Right atrium auricular region (tissue), 2 donors: ENCODE results near the gene PHF12. TPM values are rescaled to one million over a fixed set of nuclear protein-coding genes. Genes with fewer than 3 reads are reported as not detected.

Experiments
- DNase-seq: peaks from one replicate; pipeline ENCODE4 v3.0.0-alpha.2; 2019; ENCODE audit warnings: low spot score
- H3K27ac ChIP-seq, 2 donors: fragments of 200-600 bp; sonication (generic); 1 replicate in 1 of 2; 2 replicates in 1 of 2; pipeline ENCODE4 v1.5.1; 2016 to 2019
- H3K27me3 ChIP-seq, 2 donors: fragments of 200-600 bp; sonication (generic); one replicate each; pipeline versions ENCODE4 v1.5.1 to v1.6.0; 2017 to 2019
- H3K36me3 ChIP-seq: fragments of 200-600 bp; sonication (generic); one replicate; pipeline ENCODE4 v1.5.1; 2016
- H3K4me1 ChIP-seq, 2 donors: fragments of 200-600 bp; sonication (generic); one replicate each; pipeline versions ENCODE4 v1.5.1 to v1.6.0; 2017 to 2019
- H3K4me3 ChIP-seq, 2 donors: fragments of 200-600 bp; sonication (generic); 1 replicate in 1 of 2; 2 replicates in 1 of 2; pipeline ENCODE4 v1.5.1; 2017 to 2019; ENCODE audit warnings: mild to moderate bottlenecking in 1 of 2, moderate library complexity in 1 of 2
- H3K9me3 ChIP-seq, 2 donors: fragments of 200-600 bp; sonication (generic); one replicate each; pipeline ENCODE4 v1.5.1; 2019
- total RNA-seq, 2 donors: library from RNA; depleted of rRNA; stranded (reverse); fragments of >200 nt; gene quantifications; one replicate each; pipeline ENCODE4 v1.1.0, GENCODE V29; 2016
- TF ChIP-seq, protein P1 (sequence below), 2 donors: fragments of 200-600 bp; sonication (generic); IDR thresholded peaks; one replicate each; pipeline ENCODE4 v1.5.1; 2019; ENCODE audit warnings: antibody characterized with exemption in 2 of 2

Gene PHF12
- total RNA-seq, 2 donors from 2014 or later: 19.6 to 35.7 TPM

DNA sequence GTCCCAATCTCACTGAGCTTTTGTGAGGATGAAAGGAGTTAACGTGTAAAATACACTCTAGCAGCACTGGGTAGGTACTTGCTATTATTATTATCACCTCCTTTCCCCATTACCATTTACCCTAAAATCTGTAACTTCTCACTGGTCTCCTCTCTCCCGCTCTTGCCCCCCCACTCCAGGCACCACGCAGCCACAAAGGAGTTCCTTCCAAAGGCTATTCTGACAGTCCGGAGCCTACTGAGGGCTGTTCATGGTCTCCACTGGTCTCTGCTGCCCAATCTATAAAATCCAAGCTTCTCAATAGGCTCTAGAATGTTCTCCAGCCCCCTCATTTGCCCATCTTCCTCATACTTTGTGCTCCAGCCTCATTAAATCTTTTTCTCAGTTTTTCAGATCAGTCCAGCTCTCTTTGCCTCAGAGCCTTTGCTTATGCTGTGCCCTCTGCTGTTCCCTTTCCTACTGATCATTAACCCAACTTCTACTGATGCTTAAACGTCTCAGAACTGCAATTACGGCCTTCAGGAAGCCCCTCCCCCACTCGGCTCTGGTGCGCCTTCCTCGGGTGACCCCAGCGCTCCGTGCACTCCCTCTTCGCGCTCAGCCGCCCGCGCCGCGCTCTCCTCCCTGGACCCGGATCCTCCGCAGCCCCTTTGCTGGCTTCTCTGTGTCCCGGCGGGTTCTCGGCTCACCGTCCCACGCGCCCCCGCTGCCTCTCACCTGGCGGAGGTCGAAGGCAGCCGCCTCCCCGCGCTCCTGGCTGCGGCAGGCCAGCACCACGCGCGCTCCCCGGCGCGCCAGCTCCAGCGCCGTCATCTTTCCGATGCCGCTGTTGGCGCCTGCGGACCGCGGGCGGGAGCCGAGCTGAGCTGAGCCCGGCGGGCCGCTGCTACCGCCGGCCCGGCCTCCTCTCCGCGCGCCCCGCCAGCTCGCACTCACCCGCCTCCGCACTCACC is 49.2 kb downstream of the PHF12 start:
- Histone ChIP-seq H3K4me3 (peak overlapping the region; percentile 64), H3K9me3 (no peaks in the 10 kb centered on the region), H3K27me3 (no peaks in the 10 kb centered on the region), H3K4me1 (peaks cover 0 to 35% of the 10 kb centered on the region in 2 donors), H3K36me3 (peaks cover 12% of the 10 kb centered on the region), H3K27ac (peak overlapping the region; percentile 74 to 77)
- DNase-seq: no peak
- TF ChIP-seq, protein P1, sequence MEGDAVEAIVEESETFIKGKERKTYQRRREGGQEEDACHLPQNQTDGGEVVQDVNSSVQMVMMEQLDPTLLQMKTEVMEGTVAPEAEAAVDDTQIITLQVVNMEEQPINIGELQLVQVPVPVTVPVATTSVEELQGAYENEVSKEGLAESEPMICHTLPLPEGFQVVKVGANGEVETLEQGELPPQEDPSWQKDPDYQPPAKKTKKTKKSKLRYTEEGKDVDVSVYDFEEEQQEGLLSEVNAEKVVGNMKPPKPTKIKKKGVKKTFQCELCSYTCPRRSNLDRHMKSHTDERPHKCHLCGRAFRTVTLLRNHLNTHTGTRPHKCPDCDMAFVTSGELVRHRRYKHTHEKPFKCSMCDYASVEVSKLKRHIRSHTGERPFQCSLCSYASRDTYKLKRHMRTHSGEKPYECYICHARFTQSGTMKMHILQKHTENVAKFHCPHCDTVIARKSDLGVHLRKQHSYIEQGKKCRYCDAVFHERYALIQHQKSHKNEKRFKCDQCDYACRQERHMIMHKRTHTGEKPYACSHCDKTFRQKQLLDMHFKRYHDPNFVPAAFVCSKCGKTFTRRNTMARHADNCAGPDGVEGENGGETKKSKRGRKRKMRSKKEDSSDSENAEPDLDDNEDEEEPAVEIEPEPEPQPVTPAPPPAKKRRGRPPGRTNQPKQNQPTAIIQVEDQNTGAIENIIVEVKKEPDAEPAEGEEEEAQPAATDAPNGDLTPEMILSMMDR (IDR thresholded peaks at IDR 0.05): no peak

DNA sequence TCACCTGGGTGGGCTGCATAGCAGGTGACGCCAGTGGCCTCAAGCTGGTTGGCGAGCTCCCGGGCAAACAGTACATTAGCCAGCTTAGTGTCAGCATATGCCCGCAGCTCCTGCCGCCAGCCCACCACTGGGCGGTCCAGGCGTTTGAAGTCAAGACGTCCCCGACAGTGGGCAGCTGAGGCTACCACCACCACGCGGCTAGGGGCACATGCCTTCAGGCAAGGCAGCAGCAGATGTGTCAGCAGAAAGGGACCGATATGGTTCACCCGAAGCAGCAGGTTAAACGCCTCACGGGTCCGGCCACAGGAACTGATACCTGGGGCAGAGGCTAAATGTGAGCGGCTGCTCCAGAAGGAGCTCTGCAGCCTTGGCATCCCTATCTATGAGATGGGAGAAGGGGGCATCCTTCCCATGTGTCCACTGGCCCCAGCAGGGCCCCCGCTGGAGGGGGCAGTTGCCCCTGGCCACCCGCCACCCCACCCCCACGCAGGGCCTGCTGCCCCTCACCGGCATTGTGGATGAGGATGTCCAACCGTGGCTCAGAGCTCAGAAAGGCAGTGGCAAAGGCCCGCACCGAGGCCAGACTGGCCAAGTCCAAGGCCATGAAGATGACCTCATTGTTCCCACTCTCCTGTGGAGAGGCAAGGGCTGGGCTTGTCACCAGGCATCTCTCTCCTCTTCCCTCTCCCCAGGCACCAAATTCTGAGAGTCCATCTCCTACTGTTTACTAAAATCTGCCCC is 50.2 kb downstream of the PHF12 start:
- Histone ChIP-seq H3K4me1 (peaks cover 0 to 41% of the 10 kb centered on the region in 2 donors), H3K36me3 (peaks cover 7% of the 10 kb centered on the region), H3K27ac (no peak overlapping the region), H3K9me3 (no peaks in the 10 kb centered on the region), H3K27me3 (no peaks in the 10 kb centered on the region), H3K4me3 (no peak overlapping the region)
- no peak for DNase-seq
- TF ChIP-seq, protein P1 (IDR thresholded peaks at IDR 0.05): no peak

DNA sequence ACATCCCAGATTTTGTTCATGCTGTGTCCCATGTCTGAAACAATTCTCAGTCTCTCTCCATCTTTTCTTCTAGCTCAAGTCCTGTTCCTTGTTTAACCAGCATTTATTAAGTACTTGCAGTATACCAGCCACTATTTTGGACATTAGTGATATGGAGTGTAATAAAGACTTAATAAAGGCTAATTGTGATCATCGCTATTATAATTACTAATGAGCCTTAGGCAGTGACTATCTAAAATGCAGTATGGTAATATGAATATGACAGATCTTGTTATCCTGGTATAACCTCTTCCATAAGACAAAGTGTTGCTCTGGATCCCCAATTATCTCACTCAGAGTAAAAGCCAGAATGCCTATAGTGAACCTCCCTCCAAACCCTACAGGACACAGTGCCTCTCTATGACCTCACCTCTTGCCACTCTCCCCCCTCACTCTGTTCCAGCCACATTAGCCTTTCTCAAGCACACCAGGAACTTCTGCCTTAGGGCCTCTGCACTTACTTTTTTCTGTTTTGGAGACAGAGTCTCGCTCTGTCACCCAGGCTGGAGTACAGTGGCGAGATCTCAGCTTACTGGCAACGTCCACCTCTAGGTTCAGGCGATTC is 52.0 kb downstream of the PHF12 start:
- no peaks in the 10 kb centered on the region for H3K27me3 ChIP-seq
- no peak for DNase-seq
- no peak overlapping the region for H3K27ac ChIP-seq
- no peaks in the 10 kb centered on the region for H3K36me3 ChIP-seq
- no peak overlapping the region for H3K4me3 ChIP-seq
- peaks cover 0 to 46% of the 10 kb centered on the region in 2 donors for H3K4me1 ChIP-seq
- H3K9me3 ChIP-seq: no peaks in the 10 kb centered on the region
- TF ChIP-seq, protein P1 (IDR thresholded peaks at IDR 0.05): no peak

DNA sequence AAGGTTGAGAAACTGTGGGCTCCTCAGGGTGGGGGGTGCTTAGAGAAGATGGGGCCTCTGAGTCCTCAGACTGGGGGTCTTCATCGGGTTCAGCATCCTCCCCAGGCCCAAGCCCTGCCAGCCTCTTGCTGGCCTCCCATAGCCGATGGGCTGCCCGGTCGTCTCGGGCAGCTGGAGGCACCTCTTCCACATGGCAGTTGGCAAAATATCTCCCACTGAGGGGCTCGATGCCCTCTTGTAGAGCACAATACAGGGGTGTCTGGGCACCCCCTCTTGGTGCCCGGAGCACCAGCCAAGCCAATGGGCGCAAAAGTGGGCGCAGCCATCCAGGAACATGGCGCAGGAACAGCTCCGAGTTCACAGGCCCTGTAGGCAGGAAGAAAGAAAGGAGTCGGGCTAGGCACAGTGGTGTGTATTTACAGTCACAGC is 52.8 kb downstream of the PHF12 start:
- H3K36me3 ChIP-seq: no peaks in the 10 kb centered on the region
- DNase-seq: no peak
- H3K9me3 ChIP-seq: no peaks in the 10 kb centered on the region
- TF ChIP-seq, protein P1 (IDR thresholded peaks at IDR 0.05): no peak
- no peaks in the 10 kb centered on the region for H3K27me3 ChIP-seq
- H3K27ac ChIP-seq: peak overlapping the region; percentile 85 to 93
- H3K4me3 ChIP-seq: no peak overlapping the region
- peaks cover 0 to 49% of the 10 kb centered on the region in 2 donors for H3K4me1 ChIP-seq

DNA sequence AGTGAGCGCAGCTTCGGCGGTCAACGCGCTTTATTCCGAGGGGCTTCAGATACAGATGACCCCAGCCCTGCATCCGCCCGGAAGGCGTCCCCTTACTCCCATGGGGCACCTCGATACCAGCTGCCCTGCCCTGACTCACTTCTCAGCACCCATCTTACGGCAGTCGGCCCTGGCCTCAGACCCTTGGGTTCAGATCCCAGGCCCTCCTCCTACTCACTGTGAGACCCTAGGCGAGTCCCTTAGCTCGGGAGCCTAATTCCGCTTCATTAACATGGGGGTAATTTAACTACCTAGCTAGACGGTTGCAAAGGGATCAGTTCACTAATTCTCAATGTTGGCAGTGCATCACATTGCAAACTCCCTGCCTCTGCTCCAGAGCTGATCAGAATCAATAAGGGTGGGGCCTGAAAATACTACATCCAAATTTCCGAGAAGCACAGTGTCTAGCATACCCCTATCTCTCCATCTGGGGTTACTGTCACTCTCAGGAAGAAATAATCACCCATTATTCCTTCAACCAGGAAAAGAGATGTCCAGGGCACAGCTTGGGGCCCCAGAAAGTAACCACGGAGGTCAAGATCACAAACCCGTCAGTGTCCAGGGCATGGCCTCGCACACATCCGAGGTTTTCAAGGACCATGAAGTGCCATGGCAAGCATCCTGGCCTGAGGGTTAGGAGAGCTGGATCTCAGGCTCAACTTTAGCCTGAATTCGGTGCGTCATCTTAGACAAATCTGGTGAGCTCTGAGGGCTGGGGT is 53.4 kb downstream of the PHF12 start:
- Histone ChIP-seq H3K27me3 (no peaks in the 10 kb centered on the region), H3K4me1 (peaks cover 0 to 47% of the 10 kb centered on the region in 2 donors), H3K9me3 (no peaks in the 10 kb centered on the region), H3K27ac (peak overlapping the region; percentile 85 to 93), H3K4me3 (peak overlapping the region; percentile 82 to 97), H3K36me3 (no peaks in the 10 kb centered on the region)
- TF ChIP-seq, protein P1 (IDR thresholded peaks at IDR 0.05): no peak
- no peak for DNase-seq
